Measurements from ENCODE around the gene CD69. TPM values are rescaled to one million over a fixed set of nuclear protein-coding genes. Genes with fewer than 3 reads are reported as not detected.

The CD69 gene
- total RNA-seq, 2 donors from 2014 or later: 51.8 to 150 TPM

GRCh38 chr12:9792185-9792900 lies 31.6 kb upstream of the CD69 start:
- H3K4me1 Mint-ChIP-seq: peaks cover 36% of the 10 kb centered on the region
- peak overlapping the region; percentile 73 for H3K4me3 Mint-ChIP-seq
- no peak for ATAC-seq (replicated peaks)
- no peaks in the 10 kb centered on the region for H3K36me3 Mint-ChIP-seq (ENCODE audit: low read depth)
- no peaks in the 10 kb centered on the region for H3K27me3 Mint-ChIP-seq
- peak overlapping the region; percentile 77 for H3K27ac Mint-ChIP-seq
- peaks cover 4% of the 10 kb centered on the region for H3K9me3 Mint-ChIP-seq

GRCh38 chr12:9786726-9787717 lies 26.3 kb upstream of the CD69 start:
- peaks cover 4% of the 10 kb centered on the region for H3K9me3 Mint-ChIP-seq
- peak overlapping the region; percentile 56 for H3K4me3 Mint-ChIP-seq
- no peaks in the 10 kb centered on the region for H3K36me3 Mint-ChIP-seq (ENCODE audit: low read depth)
- no peaks in the 10 kb centered on the region for H3K27me3 Mint-ChIP-seq
- peaks cover 10% of the 10 kb centered on the region for H3K4me1 Mint-ChIP-seq
- no peak overlapping the region for H3K27ac Mint-ChIP-seq
- ATAC-seq (replicated peaks): no peak

- Mint-ChIP-seq H3K36me3 (ENCODE audit: low read depth) (no peaks in the 10 kb centered on the region), H3K4me1 (peaks cover 13% of the 10 kb centered on the region), H3K27me3 (no peaks in the 10 kb centered on the region), H3K9me3 (no peaks in the 10 kb centered on the region), H3K4me3 (no peak overlapping the region), H3K27ac (no peak overlapping the region)
- ATAC-seq (replicated peaks): no peak
Measured at GRCh38 chr12:9784816-9785215, 24.1 kb upstream of the CD69 start.

GRCh38 chr12:9784326-9784725 lies 23.6 kb upstream of the CD69 start:
- peaks cover 18% of the 10 kb centered on the region for H3K4me1 Mint-ChIP-seq

DNA sequence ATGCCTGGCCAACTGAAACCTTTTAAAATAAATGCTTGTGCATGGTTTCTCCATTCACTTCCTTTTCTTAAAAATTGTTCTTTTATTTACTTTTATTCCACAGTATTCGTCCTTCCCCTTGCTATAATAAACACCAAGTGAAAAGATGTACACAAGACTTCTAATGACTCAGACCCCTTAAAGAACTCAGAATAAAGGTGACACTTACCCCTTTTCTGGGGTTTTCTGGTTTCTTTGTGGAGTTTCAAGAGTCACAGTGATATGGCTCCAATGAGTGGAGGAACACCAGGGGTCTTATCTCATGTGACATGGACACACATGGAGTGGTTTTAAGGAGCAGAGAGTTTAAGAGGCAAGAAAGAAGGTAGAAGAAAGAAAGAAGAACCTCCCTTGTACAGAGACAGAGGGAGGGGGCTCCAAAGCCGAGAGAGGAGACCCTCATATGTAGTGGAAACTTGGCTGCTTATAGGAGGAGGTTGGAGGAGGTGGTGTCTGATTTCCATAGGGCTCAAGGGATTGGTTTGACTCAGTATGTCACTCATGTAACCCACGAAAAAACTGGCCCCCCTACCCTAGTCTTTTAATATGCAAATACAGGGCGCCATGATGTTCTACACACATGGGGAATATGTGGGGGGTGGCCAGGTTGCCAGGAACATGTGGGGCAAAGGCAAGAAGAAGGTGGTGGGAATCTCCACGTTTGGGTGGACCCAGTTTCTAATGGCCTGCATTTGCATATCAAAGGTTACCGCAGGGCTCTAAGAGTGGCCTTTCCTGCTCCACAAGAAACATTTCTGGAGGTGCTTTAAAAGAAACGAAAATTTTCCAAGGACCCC lies 22.1 kb upstream of the CD69 start:
- ATAC-seq (replicated peaks): no peak
- Mint-ChIP-seq H3K27me3 (no peaks in the 10 kb centered on the region), H3K4me3 (no peak overlapping the region), H3K9me3 (no peaks in the 10 kb centered on the region), H3K36me3 (ENCODE audit: low read depth) (no peaks in the 10 kb centered on the region), H3K4me1 (peaks cover 21% of the 10 kb centered on the region), H3K27ac (no peak overlapping the region)

More at GRCh38 chr12:9784326-9784725, 23.6 kb upstream of the CD69 start:
- H3K4me3 Mint-ChIP-seq: no peak overlapping the region
- no peaks in the 10 kb centered on the region for H3K9me3 Mint-ChIP-seq
- ATAC-seq (replicated peaks): no peak
- H3K27ac Mint-ChIP-seq: no peak overlapping the region
- no peaks in the 10 kb centered on the region for H3K27me3 Mint-ChIP-seq
- no peaks in the 10 kb centered on the region for H3K36me3 Mint-ChIP-seq (ENCODE audit: low read depth)

- H3K9me3 Mint-ChIP-seq: no peaks in the 10 kb centered on the region
- no peaks in the 10 kb centered on the region for H3K36me3 Mint-ChIP-seq (ENCODE audit: low read depth)
- H3K4me3 Mint-ChIP-seq: peak overlapping the region; percentile 25
- ATAC-seq (replicated peaks): no peak
- no peak overlapping the region for H3K27ac Mint-ChIP-seq
- peaks cover 30% of the 10 kb centered on the region for H3K4me1 Mint-ChIP-seq
- no peaks in the 10 kb centered on the region for H3K27me3 Mint-ChIP-seq
Measured at GRCh38 chr12:9781360-9781759, 20.7 kb upstream of the CD69 start.

DNA sequence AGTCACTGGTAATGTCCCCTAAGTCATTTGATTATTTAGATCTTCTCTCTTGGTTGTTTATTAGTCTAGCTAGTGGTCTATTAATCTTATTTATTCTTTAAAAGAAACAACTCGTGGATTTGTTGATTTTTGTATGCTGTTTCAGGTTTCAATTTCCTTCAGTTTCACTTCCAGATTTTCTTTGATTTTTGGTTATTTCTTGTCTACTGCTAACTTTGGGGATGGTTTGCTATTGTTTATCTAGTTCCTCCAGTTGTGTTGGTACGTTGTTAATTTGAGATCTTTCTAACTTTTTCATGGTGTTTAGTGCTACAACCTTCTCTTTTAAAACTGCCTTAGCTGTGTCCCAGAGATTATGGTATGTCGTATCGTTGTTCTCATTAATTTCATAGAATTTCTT lies 18.5 kb upstream of the CD69 start:
- no peaks in the 10 kb centered on the region for H3K27me3 Mint-ChIP-seq
- H3K9me3 Mint-ChIP-seq: no peaks in the 10 kb centered on the region
- no peak overlapping the region for H3K27ac Mint-ChIP-seq
- no peaks in the 10 kb centered on the region for H3K36me3 Mint-ChIP-seq (ENCODE audit: low read depth)
- ATAC-seq (replicated peaks): no peak
- H3K4me1 Mint-ChIP-seq: peaks cover 48% of the 10 kb centered on the region
- peak overlapping the region; percentile 28 for H3K4me3 Mint-ChIP-seq

GRCh38 chr12:9776781-9777180 lies 16.1 kb upstream of the CD69 start:
- Mint-ChIP-seq H3K4me1 (peaks cover 61% of the 10 kb centered on the region), H3K36me3 (ENCODE audit: low read depth) (no peaks in the 10 kb centered on the region), H3K9me3 (peaks cover 2% of the 10 kb centered on the region), H3K27ac (no peak overlapping the region), H3K27me3 (no peaks in the 10 kb centered on the region), H3K4me3 (peak overlapping the region; percentile 63)
- ATAC-seq (replicated peaks): peak; percentile 37

GRCh38 chr12:9773216-9773877 lies 12.6 kb upstream of the CD69 start:
- ATAC-seq (replicated peaks): no peak
- H3K9me3 Mint-ChIP-seq: peaks cover 4% of the 10 kb centered on the region

GRCh38 chr12:9763025-9763424 lies 2.3 kb upstream of the CD69 start:
- Mint-ChIP-seq H3K4me3 (peak overlapping the region; percentile 96), H3K27me3 (no peaks in the 10 kb centered on the region), H3K27ac (peak overlapping the region; percentile 98), H3K36me3 (ENCODE audit: low read depth) (peaks cover 48% of the 10 kb centered on the region), H3K9me3 (peaks cover 5% of the 10 kb centered on the region), H3K4me1 (peaks cover 47% of the 10 kb centered on the region)
- no peak for ATAC-seq (replicated peaks)

More at GRCh38 chr12:9773216-9773877, 12.6 kb upstream of the CD69 start:
- H3K4me3 Mint-ChIP-seq: peak overlapping the region; percentile 63
- H3K36me3 Mint-ChIP-seq (ENCODE audit: low read depth): no peaks in the 10 kb centered on the region
- peaks cover 58% of the 10 kb centered on the region for H3K4me1 Mint-ChIP-seq
- H3K27ac Mint-ChIP-seq: no peak overlapping the region
- no peaks in the 10 kb centered on the region for H3K27me3 Mint-ChIP-seq

GRCh38 chr12:9762369-9762768 lies 1.7 kb upstream of the CD69 start:
- no peak for ATAC-seq (replicated peaks)
- no peaks in the 10 kb centered on the region for H3K27me3 Mint-ChIP-seq
- peak overlapping the region; percentile 96 for H3K4me3 Mint-ChIP-seq
- peaks cover 50% of the 10 kb centered on the region for H3K4me1 Mint-ChIP-seq
- H3K27ac Mint-ChIP-seq: peak overlapping the region; percentile 98
- H3K9me3 Mint-ChIP-seq: peaks cover 5% of the 10 kb centered on the region
- H3K36me3 Mint-ChIP-seq (ENCODE audit: low read depth): peaks cover 54% of the 10 kb centered on the region

- ATAC-seq (replicated peaks): peak; percentile 28
- Mint-ChIP-seq H3K4me3 (peak overlapping the region; percentile 96), H3K9me3 (peaks cover 5% of the 10 kb centered on the region), H3K27ac (peak overlapping the region; percentile 98), H3K36me3 (ENCODE audit: low read depth) (peaks cover 64% of the 10 kb centered on the region), H3K4me1 (peaks cover 46% of the 10 kb centered on the region), H3K27me3 (no peaks in the 10 kb centered on the region)
Measured at GRCh38 chr12:9761419-9761781, 699 bp upstream of the CD69 start.

DNA sequence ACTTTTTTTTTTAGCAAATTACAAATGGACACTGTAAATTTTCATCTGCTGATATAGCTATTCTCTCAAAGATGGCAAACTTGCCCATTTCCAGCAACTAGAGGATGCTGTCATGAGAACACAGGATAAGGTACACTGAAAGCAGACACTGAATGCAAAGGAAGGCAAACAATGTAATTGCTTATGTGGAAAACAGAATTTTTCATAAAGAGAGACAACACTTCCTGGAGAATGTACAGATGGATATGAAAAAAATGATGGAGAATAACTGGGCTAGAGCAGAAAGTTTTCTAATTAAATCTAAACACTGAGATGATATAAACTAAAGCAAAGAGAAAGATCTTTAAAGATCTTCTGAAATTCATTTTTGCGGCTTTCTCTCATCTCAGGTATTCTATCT lies 581 bp downstream of the CD69 start:
- peak overlapping the region; percentile 96 for H3K4me3 Mint-ChIP-seq
- H3K4me1 Mint-ChIP-seq: peaks cover 51% of the 10 kb centered on the region
- ATAC-seq (replicated peaks): no peak
- H3K27me3 Mint-ChIP-seq: no peaks in the 10 kb centered on the region
- H3K27ac Mint-ChIP-seq: peak overlapping the region; percentile 98
- peaks cover 5% of the 10 kb centered on the region for H3K9me3 Mint-ChIP-seq
- H3K36me3 Mint-ChIP-seq (ENCODE audit: low read depth): peaks cover 73% of the 10 kb centered on the region

DNA sequence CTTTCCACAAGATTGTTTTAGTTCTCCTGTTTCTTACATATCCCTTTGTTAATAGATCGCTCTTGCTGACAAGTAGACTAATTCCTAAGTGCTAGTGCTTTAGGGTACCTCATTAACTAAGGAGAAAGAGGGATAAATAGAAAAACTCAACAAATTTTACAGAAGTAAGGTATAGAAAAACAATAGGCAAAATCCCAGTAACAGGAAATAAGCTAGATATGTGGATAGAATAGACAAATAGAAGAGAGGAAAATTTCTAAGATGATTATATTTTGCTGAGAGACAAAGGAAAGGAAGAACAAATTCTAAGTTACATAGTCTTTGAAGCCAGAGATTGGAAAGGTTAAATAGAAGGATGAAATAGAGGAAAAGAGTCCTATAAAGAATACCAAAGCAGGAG lies 1.0 kb downstream of the CD69 start:
- no peaks in the 10 kb centered on the region for H3K27me3 Mint-ChIP-seq
- H3K9me3 Mint-ChIP-seq: peaks cover 5% of the 10 kb centered on the region
- peak overlapping the region; percentile 98 for H3K27ac Mint-ChIP-seq
- ATAC-seq (replicated peaks): no peak
- peaks cover 73% of the 10 kb centered on the region for H3K36me3 Mint-ChIP-seq (ENCODE audit: low read depth)
- H3K4me1 Mint-ChIP-seq: peaks cover 47% of the 10 kb centered on the region
- peak overlapping the region; percentile 96 for H3K4me3 Mint-ChIP-seq

Measured in activated T-helper 17 cell treated with anti-CD3 and anti-CD28 coated beads, Interleukin-2, amount 50 U/mL, for 72 hours (primary cell).